Measurements from ENCODE around the gene CHD2. TPM values are rescaled to one million over a fixed set of nuclear protein-coding genes. Genes with fewer than 3 reads are reported as not detected.

CHD2 gene
- total RNA-seq, 1 experiment from 2014 or later = 85.0 TPM

- H3K36me3 Mint-ChIP-seq (ENCODE audit: insufficient read depth, unreplicated experiment) = peaks cover 72% of the 10 kb centered on the region
- H3K27me3 ChIP-seq (replicated peaks; ENCODE audit: control insufficient read depth, insufficient read depth, low read length) = no peaks in the 10 kb centered on the region
- peak overlapping the region; percentile 87 for H3K4me3 Mint-ChIP-seq (ENCODE audit: unreplicated experiment)
- TF ChIP-seq CTCF (IDR thresholded peaks at IDR 0.05; ENCODE audit: insufficient read depth in 1 of 2, low read depth in 1 of 2, low read length in 1 of 2, severe bottlenecking in 1 of 2, unreplicated experiment in 1 of 2) = no peak
- ChIA-PET CTCF (no interaction called here), POLR2A (interaction anchor here (3.7 kb wide), 1 partner anchor 74 kb away, joined by 103 read pairs; no protein-coding TSS in a partner anchor)
- peak overlapping the region; percentile 98 for H3K27ac Mint-ChIP-seq (ENCODE audit: unreplicated experiment)
- intact Hi-C loops (cut with micrococcal nuclease; ENCODE audit: unreplicated experiment) = no loop called here
- no peak for DNase-seq
- BruUV-seq (replicated peaks) = TSS peak; percentile 42
- H3K36me3 ChIP-seq (ENCODE audit: control insufficient read depth, insufficient read depth, low read length) = no peaks in the 10 kb centered on the region
- peaks cover 34% of the 10 kb centered on the region for H3K4me1 ChIP-seq
- peak overlapping the region; percentile 82 for H3K4me3 ChIP-seq (ENCODE audit: low read depth, low read length)
- H3K9me3 Mint-ChIP-seq (ENCODE audit: unreplicated experiment) = no peaks in the 10 kb centered on the region
- H3K9me3 ChIP-seq = no peaks in the 10 kb centered on the region
- no peaks in the 10 kb centered on the region for H3K27me3 Mint-ChIP-seq (ENCODE audit: insufficient read depth, unreplicated experiment)
- H3K4me1 Mint-ChIP-seq (ENCODE audit: low read depth, unreplicated experiment) = peaks cover 20% of the 10 kb centered on the region
Observed at GRCh38 chr15:92883876-92884435, 16.2 kb upstream of the CHD2 start.

- Histone ChIP-seq H3K27me3 (replicated peaks; ENCODE audit: control insufficient read depth, insufficient read depth, low read length) (no peaks in the 10 kb centered on the region), H3K36me3 (ENCODE audit: control insufficient read depth, insufficient read depth, low read length) (no peaks in the 10 kb centered on the region), H3K4me3 (ENCODE audit: low read depth, low read length) (peak overlapping the region; percentile 82), H3K9me3 (no peaks in the 10 kb centered on the region), H3K4me1 (peaks cover 34% of the 10 kb centered on the region)
- intact Hi-C loops (cut with micrococcal nuclease; ENCODE audit: unreplicated experiment) = loop anchor here (1.0 kb wide), 1 partner anchor 34 kb away; no protein-coding TSS in a partner anchor
- Mint-ChIP-seq H3K36me3 (ENCODE audit: insufficient read depth, unreplicated experiment) (peaks cover 79% of the 10 kb centered on the region), H3K27ac (ENCODE audit: unreplicated experiment) (peak overlapping the region; percentile 98), H3K27me3 (ENCODE audit: insufficient read depth, unreplicated experiment) (no peaks in the 10 kb centered on the region), H3K4me1 (ENCODE audit: low read depth, unreplicated experiment) (peaks cover 19% of the 10 kb centered on the region), H3K9me3 (ENCODE audit: unreplicated experiment) (no peaks in the 10 kb centered on the region), H3K4me3 (ENCODE audit: unreplicated experiment) (peak overlapping the region; percentile 87)
- CTCF ChIA-PET = interaction anchor here (0.5 kb wide), 1 partner anchor 89 kb away, joined by 5 read pairs; no protein-coding TSS in a partner anchor
- DNase-seq = no peak
- no peak for TF ChIP-seq CTCF (IDR thresholded peaks at IDR 0.05; ENCODE audit: insufficient read depth in 1 of 2, low read depth in 1 of 2, low read length in 1 of 2, severe bottlenecking in 1 of 2, unreplicated experiment in 1 of 2)
- POLR2A ChIA-PET = interaction anchor here (0.5 to 1.5 kb wide), 3 partner anchors 16 to 497 kb away, joined by 3 to 5 read pairs (median 4); partner anchors contain the start of gene CHD2
- BruUV-seq (replicated peaks) = no TSS peak
Observed at GRCh38 chr15:92884436-92885223, 15.5 kb upstream of the CHD2 start.

GRCh38 chr15:92885224-92886041, 14.7 kb upstream of the CHD2 start:
- POLR2A ChIA-PET = interaction anchor here (0.5 to 1.5 kb wide), 4 partner anchors 15 to 498 kb away, joined by 3 to 5 read pairs (median 4); partner anchors contain the start of gene CHD2
- no peak for TF ChIP-seq CTCF (IDR thresholded peaks at IDR 0.05; ENCODE audit: insufficient read depth in 1 of 2, low read depth in 1 of 2, low read length in 1 of 2, severe bottlenecking in 1 of 2, unreplicated experiment in 1 of 2)
- CTCF ChIA-PET = no interaction called here
- H3K4me3 Mint-ChIP-seq (ENCODE audit: unreplicated experiment) = peak overlapping the region; percentile 87
- BruUV-seq (replicated peaks) = no TSS peak
- DNase-seq = no peak
- intact Hi-C loops (cut with micrococcal nuclease; ENCODE audit: unreplicated experiment) = loop anchor here (1.0 kb wide), 1 partner anchor 33 kb away; no protein-coding TSS in a partner anchor
- Histone ChIP-seq H3K27me3 (replicated peaks; ENCODE audit: control insufficient read depth, insufficient read depth, low read length) (no peaks in the 10 kb centered on the region), H3K4me3 (ENCODE audit: low read depth, low read length) (peak overlapping the region; percentile 82), H3K9me3 (no peaks in the 10 kb centered on the region), H3K4me1 (peaks cover 30% of the 10 kb centered on the region), H3K36me3 (ENCODE audit: control insufficient read depth, insufficient read depth, low read length) (no peaks in the 10 kb centered on the region)
- H3K27me3 Mint-ChIP-seq (ENCODE audit: insufficient read depth, unreplicated experiment) = no peaks in the 10 kb centered on the region
- no peaks in the 10 kb centered on the region for H3K9me3 Mint-ChIP-seq (ENCODE audit: unreplicated experiment)
- H3K27ac Mint-ChIP-seq (ENCODE audit: unreplicated experiment) = peak overlapping the region; percentile 98
- peaks cover 81% of the 10 kb centered on the region for H3K36me3 Mint-ChIP-seq (ENCODE audit: insufficient read depth, unreplicated experiment)
- peaks cover 12% of the 10 kb centered on the region for H3K4me1 Mint-ChIP-seq (ENCODE audit: low read depth, unreplicated experiment)

Data from Caco-2 (cell line).